Esophagus (tissue), 2 donors: Measurements from ENCODE around the gene PELI3. TPM values are rescaled to one million over a fixed set of nuclear protein-coding genes. Genes with fewer than 3 reads are reported as not detected.
A peak's percentile ranks its signal among the peaks of the same experiment; 100 is the strongest.

Experiments used
- H3K27ac ChIP-seq, 2 donors: one replicate each; pipeline ENCODE4 v1.5.1; 2013; ENCODE audit warnings: low read depth in 2 of 2, mild to moderate bottlenecking in 2 of 2, inconsistent platforms in 1 of 2, low read length in 1 of 2, moderate library complexity in 1 of 2
- H3K27me3 ChIP-seq, 2 donors: one replicate each; pipeline ENCODE4 v1.6.1; 2013; ENCODE audit warnings: low read length in 2 of 2, control low read depth in 1 of 2, mild to moderate bottlenecking in 1 of 2; ENCODE audit not compliant: insufficient read depth in 2 of 2, control insufficient read depth in 1 of 2
- H3K36me3 ChIP-seq, 2 donors: one replicate each; pipeline ENCODE4 v1.6.1; 2013; ENCODE audit warnings: low read length in 1 of 2; ENCODE audit not compliant: control insufficient read depth in 2 of 2, insufficient read depth in 2 of 2
- H3K4me1 ChIP-seq, 2 donors: one replicate each; pipeline ENCODE4 v1.6.1; 2013; ENCODE audit warnings: low read length in 1 of 2; ENCODE audit not compliant: control insufficient read depth in 2 of 2, insufficient read depth in 2 of 2
- H3K4me3 ChIP-seq, 2 donors: one replicate each; pipeline ENCODE4 v1.5.1; 2013; ENCODE audit warnings: low read length in 2 of 2, mild to moderate bottlenecking in 2 of 2, low read depth in 1 of 2, moderate library complexity in 1 of 2
- H3K9me3 ChIP-seq, 2 donors: one replicate each; pipeline ENCODE4 v1.6.1; 2013; ENCODE audit warnings: mild to moderate bottlenecking in 2 of 2, low read depth in 1 of 2, low read length in 1 of 2, moderate library complexity in 1 of 2; ENCODE audit not compliant: control insufficient read depth in 2 of 2, insufficient read depth in 1 of 2
- WGBS, 2 donors: extraction: QIAGEN DNeasy Blood & Tissue Kit; methylation state at CpG; one replicate each; pipeline ENCODE4 v1.1.7; 2013; 5-methylcytosine and 5-hydroxymethylcytosine counted together
- polyA plus RNA-seq, 2 donors: library from polyadenylated mRNA; stranded (reverse); fragments of 200-250 nt; gene quantifications; one replicate each; pipeline ENCODE4 v1.2.3, GENCODE V29; 2013
- donor health status: healthy with polysubstance abuse.
- donor health status: Bipolar disorder and iron deficiency.

Gene PELI3
- polyA plus RNA-seq, 2 donors, result 5.5 to 7.8 TPM

GRCh38 chr11:66479394-66480116, 12.8 kb downstream of the PELI3 start:
- Histone ChIP-seq H3K36me3 (peaks cover 0 to 11% of the 10 kb centered on the region in 2 donors), H3K9me3 (no peaks in the 10 kb centered on the region), H3K4me3 (peak overlapping the region; percentile 64 to 71), H3K4me1 (no peaks in the 10 kb centered on the region), H3K27me3 (no peaks in the 10 kb centered on the region), H3K27ac (peak overlapping the region; percentile 90 to 96)
- WGBS, 2 donors, result 1 to 4% methylated on average over 34 of the region's 34 CpGs

- H3K27ac ChIP-seq, result peak within 1 kb of the TSS; percentile 90 to 96
- no peaks in the 10 kb centered on the region for H3K27me3 ChIP-seq
- 1% methylated on average over 61 to 62 of the region's 62 CpGs for WGBS, 2 donors
These were observed 13.6 kb downstream of the PELI3 start, which contains the start of gene DPP3 for GRCh38 chr11:66480117-66480938. DPP3 (plus strand) TSS chr11:66480434; CDS start chr11:66482201, 1,767 bp downstream.

GRCh38 chr11:66484806-66485380, 18.2 kb downstream of the PELI3 start:
- Histone ChIP-seq H3K9me3 (no peaks in the 10 kb centered on the region), H3K4me1 (no peaks in the 10 kb centered on the region), H3K27ac (no peak overlapping the region), H3K4me3 (no peak overlapping the region), H3K27me3 (no peaks in the 10 kb centered on the region), H3K36me3 (peaks cover 0 to 34% of the 10 kb centered on the region in 2 donors)
- WGBS, 2 donors, result 81 to 86% methylated on average over 7 of the region's 7 CpGs

More at GRCh38 chr11:66480117-66480938, 13.6 kb downstream of the PELI3 start, which contains the start of gene DPP3:
- peaks cover 0 to 11% of the 10 kb centered on the region in 2 donors for H3K36me3 ChIP-seq
- no peaks in the 10 kb centered on the region for H3K9me3 ChIP-seq
- H3K4me3 ChIP-seq, result peak within 1 kb of the TSS; percentile 64 to 71
- no peaks in the 10 kb centered on the region for H3K4me1 ChIP-seq

GRCh38 chr11:66488957-66489356, 22.3 kb downstream of the PELI3 start:
- Histone ChIP-seq H3K4me3 (no peak overlapping the region), H3K9me3 (no peaks in the 10 kb centered on the region), H3K36me3 (peaks cover 3 to 43% of the 10 kb centered on the region in 2 donors), H3K4me1 (no peaks in the 10 kb centered on the region), H3K27ac (no peak overlapping the region), H3K27me3 (no peaks in the 10 kb centered on the region)
- WGBS, 2 donors, result 81 to 85% methylated on average over 9 to 10 of the region's 10 CpGs

GRCh38 chr11:66489636-66490035, 22.9 kb downstream of the PELI3 start:
- Histone ChIP-seq H3K9me3 (no peaks in the 10 kb centered on the region), H3K4me3 (no peak overlapping the region), H3K36me3 (peaks cover 3 to 43% of the 10 kb centered on the region in 2 donors), H3K4me1 (no peaks in the 10 kb centered on the region), H3K27me3 (no peaks in the 10 kb centered on the region), H3K27ac (no peak overlapping the region)
- whole genome bisulfite sequencing, 2 donors, result 84 to 87% methylated on average over 7 of the region's 7 CpGs

GRCh38 chr11:66491315-66491935, 24.7 kb downstream of the PELI3 start:
- Histone ChIP-seq H3K36me3 (peaks cover 3 to 43% of the 10 kb centered on the region in 2 donors), H3K4me3 (no peak overlapping the region), H3K4me1 (no peaks in the 10 kb centered on the region), H3K27me3 (no peaks in the 10 kb centered on the region), H3K9me3 (no peaks in the 10 kb centered on the region), H3K27ac (no peak overlapping the region)
- 73 to 74% methylated on average over 20 of the region's 20 CpGs for WGBS, 2 donors

GRCh38 chr11:66492161-66492865, 25.6 kb downstream of the PELI3 start:
- Histone ChIP-seq H3K9me3 (no peaks in the 10 kb centered on the region), H3K4me3 (no peak overlapping the region), H3K27me3 (no peaks in the 10 kb centered on the region), H3K4me1 (no peaks in the 10 kb centered on the region), H3K27ac (no peak overlapping the region), H3K36me3 (peaks cover 4 to 38% of the 10 kb centered on the region in 2 donors)
- WGBS, 2 donors, result 91% methylated on average over 10 of the region's 10 CpGs

- no peak overlapping the region for H3K27ac ChIP-seq
- WGBS, 2 donors, result 95 to 97% methylated on average over 8 to 10 of the region's 10 CpGs
- no peaks in the 10 kb centered on the region for H3K27me3 ChIP-seq
- peaks cover 7 to 32% of the 10 kb centered on the region in 2 donors for H3K36me3 ChIP-seq
- no peak overlapping the region for H3K4me3 ChIP-seq
- no peaks in the 10 kb centered on the region for H3K4me1 ChIP-seq
- H3K9me3 ChIP-seq, result no peaks in the 10 kb centered on the region
These were observed 26.4 kb downstream of the PELI3 start for GRCh38 chr11:66493130-66493529.

GRCh38 chr11:66494458-66494857, 27.8 kb downstream of the PELI3 start:
- Histone ChIP-seq H3K4me3 (no peak overlapping the region), H3K9me3 (no peaks in the 10 kb centered on the region), H3K27ac (no peak overlapping the region), H3K27me3 (no peaks in the 10 kb centered on the region), H3K36me3 (peaks cover 7 to 26% of the 10 kb centered on the region in 2 donors), H3K4me1 (no peaks in the 10 kb centered on the region)
- 93 to 95% methylated on average over 7 of the region's 7 CpGs for WGBS, 2 donors
